Mesenchymal stem cell (in vitro differentiated cells and primary cell): ENCODE measurements around the gene GNAT2.

Experiments used
- DNase-seq: peaks from one replicate; pipeline ENCODE4 v3.0.0-alpha.2; 2013
- H2AFZ ChIP-seq: one replicate; pipeline ENCODE4 v1.6.1; 2013; ENCODE audit warnings: low read depth, mild to moderate bottlenecking, control low read depth, inconsistent platforms, low read length, moderate library complexity
- H2AK5ac ChIP-seq: 2 replicates; pipeline ENCODE4 v1.6.1; 2013; ENCODE audit warnings: low read length, moderate library complexity, mild to moderate bottlenecking, inconsistent platforms; ENCODE audit not compliant: severe bottlenecking
- H2BK120ac ChIP-seq: one replicate; pipeline ENCODE4 v1.6.1; 2013; ENCODE audit warnings: low read depth, mild to moderate bottlenecking, inconsistent platforms, low read length, moderate library complexity
- H2BK12ac ChIP-seq, 2 experiments: one replicate each; pipeline ENCODE4 v1.6.1; 2013; ENCODE audit warnings: inconsistent platforms in 2 of 2, low read length in 2 of 2, mild to moderate bottlenecking in 2 of 2, moderate library complexity in 2 of 2, control low read depth in 1 of 2
- H2BK15ac ChIP-seq: one replicate; pipeline ENCODE4 v1.6.1; 2013; ENCODE audit warnings: mild to moderate bottlenecking, low read depth, inconsistent platforms; ENCODE audit not compliant: poor library complexity, severe bottlenecking
- H2BK5ac ChIP-seq: 2 replicates; pipeline ENCODE4 v1.6.1; 2013; ENCODE audit warnings: low read depth, mild to moderate bottlenecking, low read length, control low read depth, inconsistent platforms; ENCODE audit not compliant: poor library complexity, severe bottlenecking
- H3K14ac ChIP-seq, 2 experiments: one replicate each; pipeline ENCODE4 v1.6.1; 2013; ENCODE audit warnings: inconsistent platforms in 2 of 2, low read length in 2 of 2, control low read depth in 1 of 2, mild to moderate bottlenecking in 1 of 2, moderate library complexity in 1 of 2
- H3K18ac ChIP-seq, 2 experiments: one replicate each; pipeline ENCODE4 v1.6.1; 2013; ENCODE audit warnings: inconsistent platforms in 2 of 2, low read length in 2 of 2, control low read depth in 1 of 2, low read depth in 1 of 2, mild to moderate bottlenecking in 1 of 2
- H3K23ac ChIP-seq, 2 experiments: one replicate each; pipeline ENCODE4 v1.6.1; 2013; ENCODE audit warnings: inconsistent platforms in 2 of 2, low read length in 2 of 2, mild to moderate bottlenecking in 2 of 2, moderate library complexity in 2 of 2, control low read depth in 1 of 2
- H3K27ac ChIP-seq: 2 replicates; pipeline ENCODE4 v1.5.1; 2013; ENCODE audit warnings: mild to moderate bottlenecking, moderate library complexity, low read length, control low read depth, inconsistent platforms; ENCODE audit not compliant: poor library complexity, severe bottlenecking
- H3K27me3 ChIP-seq, 2 experiments: 2 replicates each; pipeline versions ENCODE4 v1.6.1 to v1.7.0; 2013; ENCODE audit warnings: low read length in 2 of 2, mild to moderate bottlenecking in 2 of 2, moderate library complexity in 2 of 2, control low read depth in 1 of 2, inconsistent platforms in 1 of 2; ENCODE audit not compliant: control insufficient read depth in 1 of 2, insufficient read depth in 1 of 2
- H3K36me3 ChIP-seq, 2 experiments: 2 replicates each; pipeline versions ENCODE4 v1.6.1 to v1.7.0; 2013; ENCODE audit warnings: low read length in 2 of 2, control low read depth in 1 of 2, inconsistent platforms in 1 of 2, low read depth in 1 of 2, mild to moderate bottlenecking in 1 of 2; ENCODE audit not compliant: insufficient read depth in 2 of 2, control insufficient read depth in 1 of 2
- H3K4ac ChIP-seq, 2 experiments: one replicate each; pipeline ENCODE4 v1.6.1; 2013; ENCODE audit warnings: inconsistent platforms in 2 of 2, low read length in 2 of 2, mild to moderate bottlenecking in 2 of 2, moderate library complexity in 2 of 2, control low read depth in 1 of 2, low read depth in 1 of 2
- H3K4me1 ChIP-seq: 2 replicates; pipeline ENCODE4 v1.6.1; 2013; ENCODE audit warnings: low read depth, low read length, control low read depth; ENCODE audit not compliant: control insufficient read depth, insufficient read depth
- H3K4me2 ChIP-seq: 2 replicates; pipeline ENCODE4 v1.6.1; 2013; ENCODE audit warnings: low read length, mild to moderate bottlenecking, inconsistent platforms; ENCODE audit not compliant: poor library complexity, severe bottlenecking
- H3K4me3 ChIP-seq, 2 experiments: 2 replicates each; pipeline versions ENCODE4 v1.5.1 to v1.7.0; 2013; ENCODE audit warnings: low read length in 2 of 2, mild to moderate bottlenecking in 2 of 2, control low read depth in 1 of 2, low read depth in 1 of 2; ENCODE audit not compliant: insufficient read depth in 1 of 2
- H3K79me1 ChIP-seq: replicated peaks from 2 replicates; pipeline ENCODE4 v1.6.1; 2013; ENCODE audit warnings: mild to moderate bottlenecking, control low read depth, low read length, inconsistent platforms; ENCODE audit not compliant: poor library complexity, severe bottlenecking
- H3K9ac ChIP-seq: 2 replicates; pipeline ENCODE4 v1.7.0; 2013; ENCODE audit warnings: mild to moderate bottlenecking, low read length, moderate library complexity
- H3K9me3 ChIP-seq: 2 replicates; pipeline ENCODE4 v1.7.0; 2013; ENCODE audit warnings: mild to moderate bottlenecking, low read length; ENCODE audit not compliant: control insufficient read depth
- H4K8ac ChIP-seq: one replicate; pipeline ENCODE4 v1.6.1; 2013; ENCODE audit warnings: inconsistent platforms, mild to moderate bottlenecking, low read length, moderate library complexity
- H4K91ac ChIP-seq: one replicate; pipeline ENCODE4 v1.6.1; 2013; ENCODE audit warnings: mild to moderate bottlenecking, low read length, inconsistent platforms
- WGBS: methylation state at CpG from one replicate; pipeline ENCODE4 v1.1.7; 2013; ENCODE audit warnings: mixed read lengths; 5-methylcytosine and 5-hydroxymethylcytosine counted together

Gene GNAT2

DNA sequence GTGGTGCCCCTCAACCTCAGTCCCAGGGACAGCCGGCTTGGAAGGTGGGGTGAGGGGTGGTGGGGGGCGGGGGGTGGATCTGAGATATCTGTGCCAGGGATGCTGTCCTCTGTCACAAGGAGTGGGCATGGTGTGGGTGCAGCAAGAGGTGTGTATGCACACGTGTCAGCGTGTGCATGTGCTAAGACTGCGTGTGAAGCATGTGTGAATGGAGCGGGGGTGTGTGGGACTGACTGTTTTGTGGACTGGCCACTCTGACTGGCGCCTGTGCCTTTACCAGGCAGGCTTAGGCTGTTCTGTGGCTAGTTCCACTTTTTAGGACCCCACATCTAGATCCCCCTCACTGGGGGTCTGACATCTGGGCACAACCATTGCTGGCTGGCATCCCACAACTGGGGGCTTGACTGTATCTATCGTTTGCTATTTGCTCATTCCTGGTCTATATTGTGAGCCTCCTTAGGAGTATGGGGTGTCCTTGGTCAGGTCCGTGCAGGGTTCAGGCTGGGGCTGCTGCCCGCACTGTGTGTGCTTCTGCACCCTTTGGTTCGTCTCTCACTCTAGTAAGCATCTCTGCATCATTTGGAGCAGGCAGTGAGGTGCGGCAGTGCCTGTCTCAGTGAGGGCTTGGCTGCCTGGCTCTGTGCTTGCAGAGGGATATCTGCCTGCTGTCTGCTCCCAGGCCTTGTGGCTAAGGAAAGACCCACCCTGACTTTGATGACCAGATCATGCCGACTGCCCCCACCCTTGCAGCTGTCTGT is 2.1 kb upstream of the GNAT2 start:
- DNase-seq, result no peak
- H3K4me3 ChIP-seq, result peak overlapping the region; percentile 71 to 94
- H2AK5ac ChIP-seq, result no peak overlapping the region
- H4K8ac ChIP-seq, result no peak overlapping the region
- H3K23ac ChIP-seq, result no peak overlapping the region
- H3K79me1 ChIP-seq, result peaks cover 9% of the 10 kb centered on the region
- no peaks in the 10 kb centered on the region for H3K9me3 ChIP-seq
- peak overlapping the region in 1 of 2 experiments; percentile 87 for H2BK12ac ChIP-seq
- peak overlapping the region; percentile 90 for H4K91ac ChIP-seq
- H2BK5ac ChIP-seq, result no peak overlapping the region
- no peaks in the 10 kb centered on the region for H3K27me3 ChIP-seq
- H2AFZ ChIP-seq, result no peak overlapping the region
- peaks cover 7 to 34% of the 10 kb centered on the region in 2 experiments for H3K36me3 ChIP-seq
- peak overlapping the region; percentile 76 for H2BK120ac ChIP-seq
- H3K4me2 ChIP-seq, result peak overlapping the region; percentile 84
- peak overlapping the region; percentile 30 to 60 for H3K4ac ChIP-seq
- peak overlapping the region in 1 of 2 experiments; percentile 52 for H3K18ac ChIP-seq
- peak overlapping the region in 1 of 2 experiments; percentile 84 for H3K14ac ChIP-seq
- WGBS, result 80% methylated on average over 11 of the region's 13 CpGs
- H2BK15ac ChIP-seq, result no peak overlapping the region
- H3K4me1 ChIP-seq, result peaks cover 57% of the 10 kb centered on the region
- peak overlapping the region; percentile 38 for H3K27ac ChIP-seq
- H3K9ac ChIP-seq, result peak overlapping the region; percentile 100

GRCh38 chr1:109620841-109621286 is 1.4 kb upstream of the GNAT2 start:
- H3K4me3 ChIP-seq, result peak overlapping the region; percentile 71 to 98
- H3K4ac ChIP-seq, result peak overlapping the region; percentile 20 to 99
- peak overlapping the region; percentile 90 for H4K91ac ChIP-seq
- H3K4me1 ChIP-seq, result peaks cover 54% of the 10 kb centered on the region
- H4K8ac ChIP-seq, result no peak overlapping the region
- H3K79me1 ChIP-seq, result peaks cover 5% of the 10 kb centered on the region
- no peak overlapping the region for H2AK5ac ChIP-seq
- H2BK15ac ChIP-seq, result no peak overlapping the region
- H2AFZ ChIP-seq, result no peak overlapping the region
- peak overlapping the region in 1 of 2 experiments; percentile 84 for H3K14ac ChIP-seq
- peak overlapping the region; percentile 26 to 52 for H3K18ac ChIP-seq
- 0% methylated on average over 15 of the region's 18 CpGs for WGBS
- DNase-seq, result peak; percentile 98
- H3K36me3 ChIP-seq, result peaks cover under 1 to 27% of the 10 kb centered on the region in 2 experiments
- H2BK120ac ChIP-seq, result peak overlapping the region; percentile 76
- H3K9ac ChIP-seq, result peak overlapping the region; percentile 100
- peak overlapping the region; percentile 84 for H3K4me2 ChIP-seq
- H3K9me3 ChIP-seq, result no peaks in the 10 kb centered on the region
- peak overlapping the region in 1 of 2 experiments; percentile 91 for H3K23ac ChIP-seq
- peak overlapping the region in 1 of 2 experiments; percentile 87 for H2BK12ac ChIP-seq
- peak overlapping the region; percentile 69 for H2BK5ac ChIP-seq
- no peaks in the 10 kb centered on the region for H3K27me3 ChIP-seq
- H3K27ac ChIP-seq, result peak overlapping the region; percentile 91

- Histone ChIP-seq H2BK120ac (peak overlapping the region; percentile 74), H3K4me3 (peak overlapping the region; percentile 71 to 98), H3K23ac (peak overlapping the region in 1 of 2 experiments; percentile 54), H3K4me2 (peak overlapping the region; percentile 57), H3K27me3 (no peaks in the 10 kb centered on the region), H3K9ac (peak overlapping the region; percentile 100), H2AK5ac (peak overlapping the region; percentile 45), H2AFZ (peak overlapping the region; percentile 33), H4K91ac (peak overlapping the region; percentile 72), H3K36me3 (peaks cover 0 to 22% of the 10 kb centered on the region in 2 experiments), H3K18ac (peak overlapping the region; percentile 54 to 96), H3K79me1 (peaks cover 5% of the 10 kb centered on the region), H2BK15ac (no peak overlapping the region), H3K14ac (peak overlapping the region in 1 of 2 experiments; percentile 98), H2BK12ac (peak overlapping the region in 1 of 2 experiments; percentile 81), H4K8ac (peak overlapping the region; percentile 59), H3K4me1 (peaks cover 51% of the 10 kb centered on the region), H3K27ac (peak overlapping the region; percentile 91), H2BK5ac (peak overlapping the region; percentile 69), H3K4ac (peak overlapping the region; percentile 86 to 99), H3K9me3 (no peaks in the 10 kb centered on the region)
- under 1% methylated on average over 8 of the region's 9 CpGs for WGBS
- peak; percentile 85 for DNase-seq
These were observed 980 bp upstream of the GNAT2 start for GRCh38 chr1:109620401-109620791.
